Caco-2 (cell line): ENCODE measurements around the gene B3GNT9. TPM values are rescaled to one million over a fixed set of nuclear protein-coding genes. Genes with fewer than 3 reads are reported as not detected.
A peak's percentile ranks its signal among the peaks of the same experiment; 100 is the strongest.

ENCODE experiments used
- BruUV-seq: library from RNA; stranded (reverse); fragments of 400-500 nt; replicated peaks from 2 replicates; lab custom pipeline; 2021; lab: Mats Ljungman, UMichigan
- CTCF ChIA-PET: fragments of 300-600 bp; sonication (Branson Sonifier 250); formaldehyde crosslinking; loops from one replicate; lab custom pipeline; 2022; ENCODE audit warnings: antibody characterized with exemption; lab: Charles Lee
- POLR2A ChIA-PET: fragments of 300-600 bp; sonication (Branson Sonifier 250); formaldehyde crosslinking; loops from one replicate; lab custom pipeline; 2022; ENCODE audit warnings: antibody characterized with exemption; lab: Charles Lee
- DNase-seq, 2 experiments: peaks; one replicate each; pipeline versions ENCODE4 v3.0.0 to v3.0.0-alpha.2; 2020 to 2022
- H3K27me3 ChIP-seq: replicated peaks from 2 replicates; pipeline ENCODE4 v1.6.0; 2011; ENCODE audit warnings: low read length; ENCODE audit not compliant: control insufficient read depth, insufficient read depth
- H3K36me3 ChIP-seq: 2 replicates; pipeline ENCODE4 v1.5.1; 2011; ENCODE audit warnings: low read length; ENCODE audit not compliant: control insufficient read depth, insufficient read depth
- H3K4me1 ChIP-seq: fragments of 250-450 bp; sonication (Bioruptor Pico); 2 replicates; pipeline ENCODE4 v1.5.1; 2020; ENCODE audit warnings: mild to moderate bottlenecking
- H3K4me3 ChIP-seq: 2 replicates; pipeline ENCODE4 v1.5.1; 2011; ENCODE audit warnings: low read depth, mild to moderate bottlenecking, control low read depth, low read length
- H3K9me3 ChIP-seq: fragments of 250-450 bp; sonication (Bioruptor Pico); 2 replicates; pipeline ENCODE4 v1.5.1; 2020; ENCODE audit warnings: mild to moderate bottlenecking, moderate library complexity
- H3K27ac Mint-ChIP-seq: one replicate; pipeline ENCODE4 v1.8.0; 2022; ENCODE audit warnings: mixed read lengths; ENCODE audit not compliant: unreplicated experiment
- H3K27me3 Mint-ChIP-seq: one replicate; pipeline ENCODE4 v1.8.0; 2022; ENCODE audit warnings: mixed read lengths; ENCODE audit not compliant: insufficient read depth, unreplicated experiment
- H3K36me3 Mint-ChIP-seq: one replicate; pipeline ENCODE4 v1.8.0; 2022; ENCODE audit warnings: mild to moderate bottlenecking, mixed read lengths; ENCODE audit not compliant: insufficient read depth, unreplicated experiment
- H3K4me1 Mint-ChIP-seq: one replicate; pipeline ENCODE4 v1.8.0; 2022; ENCODE audit warnings: low read depth, mixed read lengths; ENCODE audit not compliant: unreplicated experiment
- H3K4me3 Mint-ChIP-seq: one replicate; pipeline ENCODE4 v1.8.0; 2022; ENCODE audit warnings: mild to moderate bottlenecking, moderate library complexity, mixed read lengths; ENCODE audit not compliant: unreplicated experiment
- H3K9me3 Mint-ChIP-seq: one replicate; pipeline ENCODE4 v1.8.0; 2022; ENCODE audit warnings: mixed read lengths; ENCODE audit not compliant: unreplicated experiment
- CTCF ChIP-seq, 2 experiments: fragments of 200-600 bp in 1 of 2; IDR thresholded peaks; 1 replicate in 1 of 2; 2 replicates in 1 of 2; pipeline versions ENCODE4 v1.5.1 to v1.8.0; 2011 to 2022; ENCODE audit warnings: antibody characterized with exemption in 1 of 2, control low read depth in 1 of 2, inconsistent platforms in 1 of 2, low read depth in 1 of 2, low read length in 1 of 2, mild to moderate bottlenecking in 1 of 2, moderate library complexity in 1 of 2; ENCODE audit not compliant: insufficient read depth in 1 of 2, severe bottlenecking in 1 of 2, unreplicated experiment in 1 of 2
- intact Hi-C: fragments of 100-400 bp; cut with micrococcal nuclease; formaldehyde crosslinking; loops from one replicate; pipeline ENCODE4 v1.10.0; 2022; ENCODE audit not compliant: unreplicated experiment
- total RNA-seq: library from RNA; stranded (reverse); gene quantifications from 2 replicates; pipeline ENCODE4 v1.2.3, GENCODE V29; 2022

The B3GNT9 gene
- total RNA-seq, 1 experiment from 2014 or later, result 11.6 TPM

GRCh38 chr16:67147437-67148140, 3.2 kb downstream of the B3GNT9 start:
- no peak overlapping the region for H3K4me3 Mint-ChIP-seq
- Histone ChIP-seq H3K27me3 (no peaks in the 10 kb centered on the region), H3K4me1 (no peaks in the 10 kb centered on the region; the same call in none of the 2 replicates), H3K9me3 (no peaks in the 10 kb centered on the region), H3K4me3 (no peak overlapping the region), H3K36me3 (peaks cover 4% of the 10 kb centered on the region; the same call in 1 of the 2 replicates)
- no peak overlapping the region for H3K27ac Mint-ChIP-seq
- no peak for DNase-seq
- H3K27me3 Mint-ChIP-seq, result no peaks in the 10 kb centered on the region
- no peak for TF ChIP-seq CTCF (IDR thresholded peaks at IDR 0.05; ENCODE audit: insufficient read depth in 1 of 2, low read depth in 1 of 2, low read length in 1 of 2, severe bottlenecking in 1 of 2, unreplicated experiment in 1 of 2)
- no peaks in the 10 kb centered on the region for H3K9me3 Mint-ChIP-seq
- intact Hi-C loops, result no loop called here
- ChIA-PET CTCF (no interaction called here), POLR2A (no interaction called here)
- H3K36me3 Mint-ChIP-seq, result peaks cover 68% of the 10 kb centered on the region
- TSS peak; percentile 36 for BruUV-seq
- H3K4me1 Mint-ChIP-seq, result no peaks in the 10 kb centered on the region

GRCh38 chr16:67146523-67147357, 4.1 kb downstream of the B3GNT9 start:
- ChIA-PET CTCF (no interaction called here), POLR2A (no interaction called here)
- Mint-ChIP-seq H3K36me3 (peaks cover 76% of the 10 kb centered on the region), H3K27me3 (no peaks in the 10 kb centered on the region), H3K4me3 (no peak overlapping the region), H3K9me3 (no peaks in the 10 kb centered on the region), H3K27ac (no peak overlapping the region), H3K4me1 (no peaks in the 10 kb centered on the region)
- TF ChIP-seq CTCF (IDR thresholded peaks at IDR 0.05; ENCODE audit: insufficient read depth in 1 of 2, low read depth in 1 of 2, low read length in 1 of 2, severe bottlenecking in 1 of 2, unreplicated experiment in 1 of 2), result no peak
- DNase-seq, result no peak
- H3K9me3 ChIP-seq, result no peaks in the 10 kb centered on the region
- no peaks in the 10 kb centered on the region for H3K27me3 ChIP-seq
- intact Hi-C loops, result no loop called here
- no peaks in the 10 kb centered on the region; the same call in none of the 2 replicates for H3K4me1 ChIP-seq
- H3K36me3 ChIP-seq, result peaks cover 4% of the 10 kb centered on the region
- no TSS peak for BruUV-seq
- H3K4me3 ChIP-seq, result no peak overlapping the region

- no peak overlapping the region for H3K4me3 ChIP-seq
- Mint-ChIP-seq H3K9me3 (no peaks in the 10 kb centered on the region), H3K36me3 (peaks cover 79% of the 10 kb centered on the region), H3K27ac (no peak overlapping the region), H3K27me3 (no peaks in the 10 kb centered on the region), H3K4me3 (no peak overlapping the region), H3K4me1 (no peaks in the 10 kb centered on the region)
- no TSS peak for BruUV-seq
- intact Hi-C loops, result no loop called here
- no peaks in the 10 kb centered on the region; the same call in 1 of the 2 replicates for H3K4me1 ChIP-seq
- ChIA-PET POLR2A (no interaction called here), CTCF (interaction anchor here (0.6 to 1.3 kb wide), 2 partner anchors 9 to 28 kb away, joined by 3 read pairs; no protein-coding TSS in a partner anchor)
- no peak for TF ChIP-seq CTCF (IDR thresholded peaks at IDR 0.05; ENCODE audit: insufficient read depth in 1 of 2, low read depth in 1 of 2, low read length in 1 of 2, severe bottlenecking in 1 of 2, unreplicated experiment in 1 of 2)
- DNase-seq, result no peak
- H3K9me3 ChIP-seq, result no peaks in the 10 kb centered on the region
- H3K27me3 ChIP-seq, result no peaks in the 10 kb centered on the region
- peaks cover 4% of the 10 kb centered on the region for H3K36me3 ChIP-seq
Observed at GRCh38 chr16:67145746-67146145, 5.1 kb downstream of the B3GNT9 start.
